ENCODE data around the gene LSP1. TPM values are rescaled to one million over a fixed set of nuclear protein-coding genes. Genes with fewer than 3 reads are reported as not detected.

The LSP1 gene
- total and polyA plus RNA-seq, 4 donors: 5.0 to 7.7 (median 5.7) TPM

DNA sequence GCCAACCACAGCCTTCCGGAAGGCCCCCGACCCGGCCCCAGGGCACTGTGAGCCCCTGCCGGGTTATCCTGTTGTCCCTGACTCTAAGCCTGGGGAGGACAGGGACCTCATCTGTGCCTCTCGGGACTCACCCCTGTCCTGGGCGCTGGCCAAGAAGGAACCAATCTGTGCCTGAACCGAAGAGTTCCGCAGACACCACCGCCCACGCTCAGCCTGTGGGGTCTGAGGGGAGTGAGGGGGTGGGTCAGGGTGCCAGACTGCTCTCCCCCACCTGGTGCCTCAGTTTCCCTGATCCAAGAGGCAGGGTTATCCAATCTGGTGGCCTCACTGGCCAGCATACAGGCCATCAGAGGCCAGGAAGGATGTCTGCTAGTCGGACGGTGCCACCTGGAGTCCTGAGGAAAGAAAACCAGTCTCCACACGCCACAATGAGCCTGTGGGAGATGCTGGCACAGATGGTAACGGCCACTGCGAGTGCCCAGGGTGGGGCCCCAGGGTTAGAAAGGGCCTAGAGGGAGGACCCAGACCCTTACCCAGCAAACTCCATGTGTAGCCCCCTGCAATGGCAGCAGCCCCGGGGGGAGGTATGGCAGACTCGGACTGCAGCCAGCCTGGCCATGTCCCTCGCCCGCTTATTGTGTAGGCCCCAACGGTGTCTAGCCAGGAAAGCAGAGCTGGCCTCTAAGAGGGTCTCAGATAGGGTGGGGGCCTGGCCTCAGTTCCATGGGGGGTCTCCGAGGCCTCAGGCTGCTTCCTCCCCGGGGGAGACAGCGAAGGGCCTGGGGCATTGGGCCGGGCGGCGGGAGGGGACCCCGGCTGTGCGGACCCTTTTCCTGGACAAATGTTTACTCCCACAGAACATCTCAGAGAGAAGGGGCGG lies 65.8 kb downstream of the LSP1 start:
- Histone ChIP-seq H3K27ac (ENCODE audit: low read depth in 1 of 2, low read length in 2 of 2) (no peak overlapping the region), H3K9ac (ENCODE audit: low read depth in 1 of 2, low read length in 2 of 2) (no peak overlapping the region)
- TF ChIP-seq JUND (IDR thresholded peaks at IDR 0.05) (no peak), GABPA (IDR thresholded peaks at IDR 0.05 in 1 of 2, conservative IDR thresholded peaks at IDR 0.05 in 1 of 2) (no peak), HNF4A (conservative IDR thresholded peaks at IDR 0.05) (no peak), FOXA2 (IDR thresholded peaks at IDR 0.05) (no peak), SP1 (IDR thresholded peaks at IDR 0.05) (no peak), YY1 (IDR thresholded peaks at IDR 0.05) (no peak), HNF4G (IDR thresholded peaks at IDR 0.05) (no peak), TAF1 (conservative IDR thresholded peaks at IDR 0.05) (no peak), EGR1 (IDR thresholded peaks at IDR 0.05; ENCODE audit: low read depth in 2 of 2) (no peak), RAD21 (IDR thresholded peaks at IDR 0.05) (no peak), NR2F2 (IDR thresholded peaks at IDR 0.05) (no peak)
- TF ChIP-seq, protein P1, sequence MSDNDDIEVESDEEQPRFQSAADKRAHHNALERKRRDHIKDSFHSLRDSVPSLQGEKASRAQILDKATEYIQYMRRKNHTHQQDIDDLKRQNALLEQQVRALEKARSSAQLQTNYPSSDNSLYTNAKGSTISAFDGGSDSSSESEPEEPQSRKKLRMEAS (IDR thresholded peaks at IDR 0.05): no peak
- TF ChIP-seq, protein P2, sequence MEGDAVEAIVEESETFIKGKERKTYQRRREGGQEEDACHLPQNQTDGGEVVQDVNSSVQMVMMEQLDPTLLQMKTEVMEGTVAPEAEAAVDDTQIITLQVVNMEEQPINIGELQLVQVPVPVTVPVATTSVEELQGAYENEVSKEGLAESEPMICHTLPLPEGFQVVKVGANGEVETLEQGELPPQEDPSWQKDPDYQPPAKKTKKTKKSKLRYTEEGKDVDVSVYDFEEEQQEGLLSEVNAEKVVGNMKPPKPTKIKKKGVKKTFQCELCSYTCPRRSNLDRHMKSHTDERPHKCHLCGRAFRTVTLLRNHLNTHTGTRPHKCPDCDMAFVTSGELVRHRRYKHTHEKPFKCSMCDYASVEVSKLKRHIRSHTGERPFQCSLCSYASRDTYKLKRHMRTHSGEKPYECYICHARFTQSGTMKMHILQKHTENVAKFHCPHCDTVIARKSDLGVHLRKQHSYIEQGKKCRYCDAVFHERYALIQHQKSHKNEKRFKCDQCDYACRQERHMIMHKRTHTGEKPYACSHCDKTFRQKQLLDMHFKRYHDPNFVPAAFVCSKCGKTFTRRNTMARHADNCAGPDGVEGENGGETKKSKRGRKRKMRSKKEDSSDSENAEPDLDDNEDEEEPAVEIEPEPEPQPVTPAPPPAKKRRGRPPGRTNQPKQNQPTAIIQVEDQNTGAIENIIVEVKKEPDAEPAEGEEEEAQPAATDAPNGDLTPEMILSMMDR (IDR thresholded peaks at IDR 0.05; ENCODE audit: low read depth, low read length, missing input control): no peak
- TF ChIP-seq, protein P3, sequence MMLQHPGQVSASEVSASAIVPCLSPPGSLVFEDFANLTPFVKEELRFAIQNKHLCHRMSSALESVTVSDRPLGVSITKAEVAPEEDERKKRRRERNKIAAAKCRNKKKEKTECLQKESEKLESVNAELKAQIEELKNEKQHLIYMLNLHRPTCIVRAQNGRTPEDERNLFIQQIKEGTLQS (IDR thresholded peaks at IDR 0.05): no peak
- TF ChIP-seq, protein P4, sequence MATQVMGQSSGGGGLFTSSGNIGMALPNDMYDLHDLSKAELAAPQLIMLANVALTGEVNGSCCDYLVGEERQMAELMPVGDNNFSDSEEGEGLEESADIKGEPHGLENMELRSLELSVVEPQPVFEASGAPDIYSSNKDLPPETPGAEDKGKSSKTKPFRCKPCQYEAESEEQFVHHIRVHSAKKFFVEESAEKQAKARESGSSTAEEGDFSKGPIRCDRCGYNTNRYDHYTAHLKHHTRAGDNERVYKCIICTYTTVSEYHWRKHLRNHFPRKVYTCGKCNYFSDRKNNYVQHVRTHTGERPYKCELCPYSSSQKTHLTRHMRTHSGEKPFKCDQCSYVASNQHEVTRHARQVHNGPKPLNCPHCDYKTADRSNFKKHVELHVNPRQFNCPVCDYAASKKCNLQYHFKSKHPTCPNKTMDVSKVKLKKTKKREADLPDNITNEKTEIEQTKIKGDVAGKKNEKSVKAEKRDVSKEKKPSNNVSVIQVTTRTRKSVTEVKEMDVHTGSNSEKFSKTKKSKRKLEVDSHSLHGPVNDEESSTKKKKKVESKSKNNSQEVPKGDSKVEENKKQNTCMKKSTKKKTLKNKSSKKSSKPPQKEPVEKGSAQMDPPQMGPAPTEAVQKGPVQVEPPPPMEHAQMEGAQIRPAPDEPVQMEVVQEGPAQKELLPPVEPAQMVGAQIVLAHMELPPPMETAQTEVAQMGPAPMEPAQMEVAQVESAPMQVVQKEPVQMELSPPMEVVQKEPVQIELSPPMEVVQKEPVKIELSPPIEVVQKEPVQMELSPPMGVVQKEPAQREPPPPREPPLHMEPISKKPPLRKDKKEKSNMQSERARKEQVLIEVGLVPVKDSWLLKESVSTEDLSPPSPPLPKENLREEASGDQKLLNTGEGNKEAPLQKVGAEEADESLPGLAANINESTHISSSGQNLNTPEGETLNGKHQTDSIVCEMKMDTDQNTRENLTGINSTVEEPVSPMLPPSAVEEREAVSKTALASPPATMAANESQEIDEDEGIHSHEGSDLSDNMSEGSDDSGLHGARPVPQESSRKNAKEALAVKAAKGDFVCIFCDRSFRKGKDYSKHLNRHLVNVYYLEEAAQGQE (IDR thresholded peaks at IDR 0.05): no peak
- TF ChIP-seq, protein P5, sequence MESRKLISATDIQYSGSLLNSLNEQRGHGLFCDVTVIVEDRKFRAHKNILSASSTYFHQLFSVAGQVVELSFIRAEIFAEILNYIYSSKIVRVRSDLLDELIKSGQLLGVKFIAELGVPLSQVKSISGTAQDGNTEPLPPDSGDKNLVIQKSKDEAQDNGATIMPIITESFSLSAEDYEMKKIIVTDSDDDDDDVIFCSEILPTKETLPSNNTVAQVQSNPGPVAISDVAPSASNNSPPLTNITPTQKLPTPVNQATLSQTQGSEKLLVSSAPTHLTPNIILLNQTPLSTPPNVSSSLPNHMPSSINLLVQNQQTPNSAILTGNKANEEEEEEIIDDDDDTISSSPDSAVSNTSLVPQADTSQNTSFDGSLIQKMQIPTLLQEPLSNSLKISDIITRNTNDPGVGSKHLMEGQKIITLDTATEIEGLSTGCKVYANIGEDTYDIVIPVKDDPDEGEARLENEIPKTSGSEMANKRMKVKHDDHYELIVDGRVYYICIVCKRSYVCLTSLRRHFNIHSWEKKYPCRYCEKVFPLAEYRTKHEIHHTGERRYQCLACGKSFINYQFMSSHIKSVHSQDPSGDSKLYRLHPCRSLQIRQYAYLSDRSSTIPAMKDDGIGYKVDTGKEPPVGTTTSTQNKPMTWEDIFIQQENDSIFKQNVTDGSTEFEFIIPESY (IDR thresholded peaks at IDR 0.05): no peak

More for the DNA sequence above, 65.8 kb downstream of the LSP1 start:
- Histone ChIP-seq H3K9me3 (ENCODE audit: control insufficient read depth in 4 of 4, low read length in 3 of 4) (no peaks in the 10 kb centered on the region), H3K4me3 (ENCODE audit: low read depth in 1 of 3, low read length in 3 of 3) (no peak overlapping the region), H3K36me3 (ENCODE audit: control insufficient read depth in 4 of 4, insufficient read depth in 3 of 4, low read depth in 1 of 4, low read length in 3 of 4) (no peaks in the 10 kb centered on the region), H3K4me1 (ENCODE audit: control insufficient read depth in 4 of 4, insufficient read depth in 4 of 4, low read length in 3 of 4) (no peaks in the 10 kb centered on the region), H3K27me3 (ENCODE audit: control insufficient read depth in 4 of 4, insufficient read depth in 4 of 4, low read length in 3 of 4) (no peaks in the 10 kb centered on the region)
- no peak for DNase-seq (ENCODE audit: low spot score)
- 86% methylated on average over 29 of the region's 29 CpGs for WGBS

All from liver (tissue), 9 donors.